Sigmoid colon (tissue), 7 donors: ENCODE data around the gene PRMT1. TPM values are rescaled to one million over a fixed set of nuclear protein-coding genes. Genes with fewer than 3 reads are reported as not detected.
"Not testable (repeated sequence)": the region's sequence is repeated elsewhere in the genome, so short reads cannot be mapped to it uniquely, and the experiment has no call there.

Experiments used
- DNase-seq: peaks from one replicate; pipeline ENCODE4 v3.0.0-alpha.2; 2019
- H3K27ac ChIP-seq, 4 donors: fragments of 200-600 bp; sonication (generic); one replicate each; pipeline ENCODE4 v1.5.1; 2016 to 2019; ENCODE audit warnings: mild to moderate bottlenecking in 1 of 4
- H3K27me3 ChIP-seq, 3 donors: fragments of 200-600 bp; sonication (generic); one replicate each; pipeline ENCODE4 v1.5.1; 2019; ENCODE audit warnings: mild to moderate bottlenecking in 1 of 3
- H3K36me3 ChIP-seq, 4 donors: fragments of 200-600 bp; sonication (generic); one replicate each; pipeline ENCODE4 v1.5.1; 2016 to 2019
- H3K4me1 ChIP-seq, 4 donors: fragments of 200-600 bp; sonication (generic); one replicate each; pipeline ENCODE4 v1.5.1; 2017 to 2019
- H3K4me3 ChIP-seq, 4 donors: fragments of 200-600 bp; sonication (generic); one replicate each; pipeline ENCODE4 v1.5.1; 2017 to 2019; ENCODE audit warnings: mild to moderate bottlenecking in 2 of 4, moderate library complexity in 1 of 4
- H3K9me3 ChIP-seq, 4 donors: fragments of 200-600 bp in 3 of 4; sonication (generic) in 3 of 4; one replicate each; pipeline versions ENCODE4 v1.5.1 to v1.6.1; 2013 to 2019
- CTCF ChIP-seq, 4 experiments: fragments of 450-650 bp in 3 of 4; fragments of 200-600 bp in 1 of 4; IDR thresholded peaks; one replicate each; pipeline ENCODE4 v1.5.1; 2016 to 2019; ENCODE audit warnings: antibody characterized with exemption in 4 of 4, mild to moderate bottlenecking in 3 of 4, moderate library complexity in 2 of 4
- EP300 ChIP-seq, 4 donors: sonication (generic); formaldehyde crosslinking; IDR thresholded peaks; one replicate each; pipeline ENCODE4 v1.6.1; 2017; ENCODE audit warnings: antibody characterized with exemption in 4 of 4
- POLR2A ChIP-seq, 2 donors: fragments of 450-650 bp; IDR thresholded peaks; one replicate each; pipeline ENCODE4 v1.6.1; 2016; ENCODE audit warnings: antibody characterized with exemption in 2 of 2, mild to moderate bottlenecking in 2 of 2, moderate library complexity in 2 of 2
- POLR2AphosphoS5 ChIP-seq, 4 donors: sonication (generic); formaldehyde crosslinking; IDR thresholded peaks; one replicate each; pipeline ENCODE4 v1.6.1; 2017; ENCODE audit warnings: antibody characterized with exemption in 4 of 4
- WGBS, 2 donors: extraction: QIAGEN DNeasy Blood & Tissue Kit; methylation state at CpG; one replicate each; pipeline ENCODE4 v1.1.7; 2013; 5-methylcytosine and 5-hydroxymethylcytosine counted together
- intact Hi-C: fragments of 100-400 bp; cut with DNase I; formaldehyde crosslinking; loops from one replicate; pipeline ENCODE4 v1.15.1; 2023
- polyA plus RNA-seq, 3 donors: library from polyadenylated mRNA; stranded (reverse); fragments of 200-250 nt; gene quantifications; one replicate each; pipeline ENCODE4 v1.2.3, GENCODE V29; 2013
- total RNA-seq, 4 donors: library from RNA; depleted of rRNA; stranded (reverse); fragments of >200 nt; gene quantifications; one replicate each; pipeline ENCODE4 v1.1.0, GENCODE V29; 2016
- donor health status: healthy with polysubstance abuse.
- donor health status: Bipolar disorder and iron deficiency.
- donor health status: healthy.

The PRMT1 gene
- total and polyA plus RNA-seq, 7 donors = 84.1 to 175 (median 148) TPM

DNA sequence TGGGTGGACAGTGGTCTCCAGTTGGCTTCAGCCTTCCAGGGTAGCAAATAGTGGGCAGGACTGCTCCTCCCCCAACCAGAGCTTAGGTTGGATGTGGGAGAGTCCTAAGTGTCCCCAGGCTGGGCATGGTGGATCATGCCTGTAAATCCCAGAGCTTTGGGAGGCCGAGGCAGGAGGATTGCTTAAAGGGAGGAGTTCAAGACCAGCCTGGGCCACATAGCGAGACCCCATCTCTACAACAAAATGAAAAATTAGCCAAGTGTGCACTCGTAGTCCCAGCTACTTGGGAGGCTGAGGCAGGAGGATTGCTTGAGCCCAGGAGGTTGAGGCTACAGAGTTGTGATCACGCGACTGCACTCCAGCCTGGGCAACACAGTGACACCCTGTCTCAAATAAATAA lies 44.5 kb upstream of the PRMT1 start:
- H3K4me3 ChIP-seq = no peak overlapping the region
- no peak for TF ChIP-seq POLR2A (IDR thresholded peaks at IDR 0.05)
- peak in 1 of 4 donors; percentile 2 for TF ChIP-seq POLR2AphosphoS5 (IDR thresholded peaks at IDR 0.05)
- no peaks in the 10 kb centered on the region for H3K27me3 ChIP-seq
- no peak overlapping the region for H3K27ac ChIP-seq
- H3K9me3 ChIP-seq = no peaks in the 10 kb centered on the region
- WGBS, 2 donors = 90 to 93% methylated on average over 5 of the region's 5 CpGs
- intact Hi-C loops = no loop called here
- no peak for DNase-seq
- H3K36me3 ChIP-seq = peaks cover 0 to 27% (median 11%) of the 10 kb centered on the region in 4 donors
- peaks cover 0 to 34% (median 28%) of the 10 kb centered on the region in 4 donors for H3K4me1 ChIP-seq

GRCh38 chr19:49633273-49633672 lies 43.8 kb upstream of the PRMT1 start:
- H3K9me3 ChIP-seq, DNase-seq, intact Hi-C loops, H3K27me3 ChIP-seq, H3K4me3 ChIP-seq, H3K27ac ChIP-seq: not testable (repeated sequence)
- WGBS, 2 donors = 64 to 82% methylated on average over 9 of the region's 9 CpGs
- peaks cover 0 to 27% (median 11%) of the 10 kb centered on the region in 4 donors for H3K36me3 ChIP-seq
- peaks cover 0 to 41% (median 35%) of the 10 kb centered on the region in 4 donors for H3K4me1 ChIP-seq
- TF ChIP-seq POLR2AphosphoS5 (IDR thresholded peaks at IDR 0.05) = peak in 1 of 4 donors; percentile 18

DNA sequence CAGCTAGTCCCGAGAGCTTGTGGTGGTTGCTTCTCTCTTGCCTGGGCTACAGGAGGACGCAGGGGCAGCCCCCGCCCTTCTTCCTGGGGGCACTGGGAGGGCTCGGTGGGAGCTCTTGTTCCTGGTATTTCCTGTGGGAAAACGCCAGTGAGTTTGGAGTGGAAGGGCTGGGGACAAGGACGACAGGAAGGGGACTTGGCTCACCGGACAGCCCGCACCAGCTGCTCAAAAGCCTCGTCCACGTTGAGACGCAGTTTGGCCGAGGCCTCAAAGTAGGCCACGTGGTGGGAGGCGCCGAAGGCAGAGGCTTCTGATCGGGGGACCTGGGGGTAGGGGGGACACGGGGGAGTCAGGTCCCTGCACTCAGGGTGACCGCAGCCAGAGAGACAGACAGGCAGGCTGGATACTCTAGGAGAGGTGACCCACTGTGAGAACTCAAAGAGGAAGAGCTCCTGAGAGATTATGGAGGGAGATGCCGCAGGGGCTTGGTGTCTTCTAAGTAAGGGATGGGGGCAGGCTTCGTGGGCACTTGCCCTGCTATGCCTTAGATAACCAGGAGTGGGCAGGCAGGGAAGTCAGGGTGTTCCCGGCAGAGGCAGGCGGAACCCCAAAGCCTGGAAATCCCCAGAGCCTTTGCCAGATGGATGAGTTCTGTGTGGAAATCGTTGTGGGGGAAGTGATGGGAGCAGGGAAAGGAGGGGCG lies 41.4 kb upstream of the PRMT1 start:
- Histone ChIP-seq H3K4me3 (no peak overlapping the region), H3K4me1 (peaks cover 0 to 50% (median 41%) of the 10 kb centered on the region in 4 donors), H3K9me3 (no peaks in the 10 kb centered on the region), H3K36me3 (peaks cover 0 to 22% (median 11%) of the 10 kb centered on the region in 4 donors), H3K27ac (peak overlapping the region; percentile 19 to 100 (median 27)), H3K27me3 (no peaks in the 10 kb centered on the region)
- intact Hi-C loops = no loop called here
- DNase-seq = no peak
- WGBS, 2 donors = 61 to 69% methylated on average over 24 of the region's 24 CpGs
- TF ChIP-seq EP300 (IDR thresholded peaks at IDR 0.05) (no peak), CTCF (IDR thresholded peaks at IDR 0.05) (no peak), POLR2AphosphoS5 (IDR thresholded peaks at IDR 0.05) (no peak), POLR2A (IDR thresholded peaks at IDR 0.05) (no peak)

DNA sequence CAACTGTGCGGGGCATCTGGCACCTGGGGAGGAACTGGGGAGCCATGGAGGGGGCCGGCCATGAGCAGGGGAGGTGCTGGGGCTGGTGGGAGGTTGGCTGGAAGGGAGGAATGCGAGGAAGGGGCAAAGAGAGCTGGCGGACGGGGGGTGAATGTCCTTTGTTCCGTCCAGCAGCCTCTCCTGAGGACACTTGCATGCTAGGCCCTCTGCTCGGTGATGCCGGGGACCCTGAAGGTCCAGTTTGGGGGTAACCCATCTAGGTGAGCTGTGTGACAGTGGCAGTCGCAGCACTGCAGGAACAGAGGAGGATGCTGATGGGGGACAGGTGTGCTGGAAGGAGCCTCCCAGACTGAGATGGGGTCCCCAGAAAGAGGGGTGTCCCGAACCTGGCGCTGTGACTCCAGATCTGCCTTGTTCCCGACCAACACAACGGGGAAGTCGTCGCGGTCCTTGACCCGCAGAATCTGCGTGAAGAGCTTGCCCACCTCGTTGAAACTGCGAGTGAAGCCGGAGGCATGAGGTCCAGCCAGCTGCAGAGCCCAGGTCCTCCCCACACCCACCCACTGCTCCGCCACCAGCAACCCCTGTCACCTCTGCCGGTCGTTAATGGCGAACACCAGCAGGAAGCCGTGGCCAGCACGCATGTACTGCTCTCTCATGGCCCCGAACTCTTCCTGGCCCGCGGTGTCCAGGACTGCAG lies 40.7 kb upstream of the PRMT1 start:
- TF ChIP-seq CTCF (IDR thresholded peaks at IDR 0.05) = no peak
- TF ChIP-seq EP300 (IDR thresholded peaks at IDR 0.05) = no peak
- TF ChIP-seq POLR2A (IDR thresholded peaks at IDR 0.05) = no peak
- TF ChIP-seq POLR2AphosphoS5 (IDR thresholded peaks at IDR 0.05) = no peak
- Histone ChIP-seq H3K4me3 (no peak overlapping the region), H3K4me1 (peaks cover 0 to 50% (median 39%) of the 10 kb centered on the region in 4 donors), H3K36me3 (peaks cover 0 to 22% (median 11%) of the 10 kb centered on the region in 4 donors), H3K9me3 (no peaks in the 10 kb centered on the region), H3K27me3 (no peaks in the 10 kb centered on the region), H3K27ac (peak overlapping the region; percentile 19 to 100 (median 27))
- no peak for DNase-seq
- WGBS, 2 donors = 81 to 87% methylated on average over 30 of the region's 30 CpGs
- intact Hi-C loops = no loop called here

- peak; percentile 96 for DNase-seq
- no peaks in the 10 kb centered on the region for H3K9me3 ChIP-seq
- WGBS, 2 donors = 4 to 13% methylated on average over 19 of the region's 19 CpGs
- intact Hi-C loops = no loop called here
- no peaks in the 10 kb centered on the region for H3K27me3 ChIP-seq
- peaks cover 0 to 22% (median 11%) of the 10 kb centered on the region in 4 donors for H3K36me3 ChIP-seq
- peak overlapping the region; percentile 97 to 100 (median 99) for H3K27ac ChIP-seq
- peak overlapping the region; percentile 80 to 95 (median 84) for H3K4me3 ChIP-seq
- H3K4me1 ChIP-seq = peaks cover 0 to 55% (median 45%) of the 10 kb centered on the region in 4 donors
- TF ChIP-seq POLR2A (IDR thresholded peaks at IDR 0.05) (peak in 1 of 2 donors; percentile 49), POLR2AphosphoS5 (IDR thresholded peaks at IDR 0.05) (peak; percentile 36 to 67 (median 62)), EP300 (IDR thresholded peaks at IDR 0.05) (no peak)
Measured at GRCh38 chr19:49637821-49638738, 39.0 kb upstream of the PRMT1 start.
